GM18526 (cell line): ENCODE measurements around the gene KIRREL2.

ENCODE experiments used
- POLR2A ChIP-seq: IDR thresholded peaks from 3 replicates; pipeline ENCODE4 v1.6.1; 2011; ENCODE audit not compliant: insufficient read length; ENCODE audit errors: extremely low read depth

Gene KIRREL2

GRCh38 chr19:35879770-35880317 lies 23.1 kb downstream of the KIRREL2 start:
- no peak for TF ChIP-seq POLR2A

DNA sequence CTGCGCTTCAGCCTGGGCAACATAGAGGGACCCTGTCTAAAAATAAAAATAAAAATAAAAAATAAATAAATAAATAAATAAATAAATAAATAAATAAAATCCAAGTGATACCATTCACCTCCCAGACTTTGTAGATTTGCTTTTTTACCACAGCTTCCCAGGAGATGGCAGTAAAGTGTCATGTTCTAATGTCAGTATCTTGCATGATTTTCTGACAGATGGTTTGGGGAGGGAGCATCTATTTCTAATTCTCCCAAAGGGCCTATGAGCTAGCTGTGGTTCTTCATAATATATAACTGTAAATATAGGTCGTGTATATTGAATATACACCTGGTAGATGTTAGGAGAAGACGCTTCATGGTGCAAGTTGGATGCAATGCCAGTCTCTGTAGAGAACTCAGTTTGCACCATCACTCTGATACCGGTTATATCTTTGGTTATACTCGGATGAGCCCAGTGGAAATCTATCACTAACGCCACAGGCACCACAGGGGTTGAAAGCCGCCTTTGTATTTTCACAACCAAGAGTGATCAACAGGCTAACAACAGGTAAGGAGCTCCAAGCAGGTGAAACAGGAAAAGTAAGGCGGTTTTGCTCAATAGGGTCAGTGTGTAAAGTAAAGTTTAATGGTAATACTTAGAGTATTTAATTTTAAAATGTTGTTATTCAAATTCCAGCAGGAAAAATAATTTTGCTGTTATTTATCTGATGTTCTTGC lies 25.6 kb downstream of the KIRREL2 start:
- no peak for TF ChIP-seq POLR2A

DNA sequence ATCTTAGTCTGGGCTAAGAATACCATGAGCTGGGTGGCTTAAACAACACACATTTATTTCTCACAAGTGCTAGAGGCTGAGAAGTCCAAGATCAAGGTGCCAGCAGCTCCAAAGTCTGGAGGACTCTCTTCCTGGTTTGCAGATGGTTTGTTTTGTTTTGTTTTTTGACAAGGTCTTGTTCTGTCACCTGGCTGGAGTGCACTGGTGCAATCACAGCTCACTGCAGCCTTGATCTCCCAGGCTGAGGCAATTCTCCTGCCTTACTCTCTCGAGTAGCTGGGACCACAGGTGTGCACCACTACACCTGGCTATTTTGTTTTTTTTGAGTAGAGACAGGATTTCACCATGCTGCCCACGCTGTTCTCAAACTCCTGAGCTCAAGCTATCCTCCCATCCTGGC lies 27.2 kb downstream of the KIRREL2 start:
- TF ChIP-seq POLR2A, result no peak

- no peak for TF ChIP-seq POLR2A
These were observed 28.6 kb downstream of the KIRREL2 start for GRCh38 chr19:35885225-35885738.

GRCh38 chr19:35885904-35886303 lies 29.2 kb downstream of the KIRREL2 start:
- no peak for TF ChIP-seq POLR2A

DNA sequence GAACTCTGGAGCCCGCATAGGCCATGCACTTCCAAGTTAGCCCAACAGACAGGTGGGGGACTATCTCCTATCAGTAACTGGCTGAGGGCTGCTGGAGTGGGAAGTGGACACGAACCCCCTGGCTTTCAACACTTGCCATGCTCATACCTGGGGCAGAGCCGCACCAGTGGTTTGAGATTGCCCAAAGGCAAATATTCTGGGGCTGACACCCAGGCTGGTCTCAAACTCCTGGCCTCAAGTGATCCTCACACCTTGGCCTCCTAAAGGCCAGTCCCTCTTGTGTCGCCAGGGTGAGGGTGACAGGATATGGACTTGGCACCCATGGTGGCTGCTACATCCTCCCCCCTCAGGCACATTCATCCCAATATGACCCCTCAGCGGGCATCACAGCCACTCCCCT lies 30.5 kb downstream of the KIRREL2 start:
- no peak for TF ChIP-seq POLR2A

GRCh38 chr19:35888398-35888797 lies 31.7 kb downstream of the KIRREL2 start:
- TF ChIP-seq POLR2A, result no peak

- no peak for TF ChIP-seq POLR2A
These were observed 32.8 kb downstream of the KIRREL2 start for GRCh38 chr19:35889370-35890112.

DNA sequence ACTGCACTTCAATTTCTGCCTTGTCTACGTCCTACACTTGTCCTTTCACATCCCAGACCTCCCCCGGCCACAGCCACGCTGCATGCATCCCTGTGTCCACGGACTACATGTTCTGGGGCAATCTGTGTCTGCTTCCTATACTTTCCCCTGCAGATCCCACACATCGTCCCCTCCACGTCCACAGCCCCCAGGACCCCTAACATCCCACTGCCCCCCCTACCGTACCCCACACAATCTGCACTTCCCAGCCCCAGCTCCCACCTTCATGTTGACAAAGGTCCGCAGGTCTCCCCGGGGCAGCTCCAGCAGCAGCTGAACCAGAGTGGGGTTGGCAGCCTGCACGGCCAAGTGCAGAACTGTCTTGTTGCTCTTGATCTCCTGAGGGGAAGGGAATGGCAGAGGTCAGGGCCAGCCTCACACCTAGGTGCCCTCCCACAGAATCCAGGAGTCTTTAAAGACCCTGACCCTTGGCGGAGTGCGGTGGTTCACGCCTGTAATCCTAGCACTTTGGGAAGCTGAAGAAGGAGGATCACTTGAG lies 33.5 kb downstream of the KIRREL2 start:
- no peak for TF ChIP-seq POLR2A

GRCh38 chr19:35894342-35894741 lies 37.6 kb downstream of the KIRREL2 start:
- no peak for TF ChIP-seq POLR2A

DNA sequence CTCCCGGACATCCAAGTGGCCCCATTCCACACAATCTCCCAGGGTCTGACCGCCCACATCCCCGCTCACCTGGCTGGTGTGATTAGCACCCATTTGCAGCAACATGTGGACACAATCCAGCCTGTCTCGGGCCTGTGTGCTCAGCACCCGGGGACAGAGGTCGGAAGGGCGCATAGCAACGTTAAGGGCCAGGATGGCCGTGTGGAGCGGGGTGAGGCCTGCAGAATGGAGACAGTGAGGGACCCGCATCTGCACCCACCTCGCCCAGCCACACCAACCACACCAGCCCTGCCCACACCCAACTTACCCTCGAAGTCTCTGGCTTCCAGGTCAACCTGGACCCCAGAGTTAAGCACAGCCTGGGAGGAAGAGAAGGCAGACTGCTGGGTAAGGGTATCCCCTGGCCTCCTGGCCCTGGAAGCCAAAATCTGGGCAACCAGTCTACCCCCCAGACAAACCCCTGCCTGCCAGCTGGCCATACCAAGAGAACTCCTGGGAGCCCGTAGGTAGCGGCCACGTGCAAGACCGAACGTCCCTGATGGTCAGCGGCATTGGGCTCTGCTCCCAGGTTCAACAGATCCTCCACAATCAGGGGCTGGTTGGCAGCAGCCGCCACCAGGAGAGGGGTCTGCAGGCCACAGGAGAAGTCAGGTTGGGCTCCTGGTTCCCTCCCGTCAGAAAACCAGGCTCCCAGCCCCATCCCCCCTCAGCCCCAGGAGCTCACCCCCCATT lies 39.4 kb downstream of the KIRREL2 start:
- TF ChIP-seq POLR2A, result no peak

GRCh38 chr19:35896643-35897040 lies 39.9 kb downstream of the KIRREL2 start:
- no peak for TF ChIP-seq POLR2A

DNA sequence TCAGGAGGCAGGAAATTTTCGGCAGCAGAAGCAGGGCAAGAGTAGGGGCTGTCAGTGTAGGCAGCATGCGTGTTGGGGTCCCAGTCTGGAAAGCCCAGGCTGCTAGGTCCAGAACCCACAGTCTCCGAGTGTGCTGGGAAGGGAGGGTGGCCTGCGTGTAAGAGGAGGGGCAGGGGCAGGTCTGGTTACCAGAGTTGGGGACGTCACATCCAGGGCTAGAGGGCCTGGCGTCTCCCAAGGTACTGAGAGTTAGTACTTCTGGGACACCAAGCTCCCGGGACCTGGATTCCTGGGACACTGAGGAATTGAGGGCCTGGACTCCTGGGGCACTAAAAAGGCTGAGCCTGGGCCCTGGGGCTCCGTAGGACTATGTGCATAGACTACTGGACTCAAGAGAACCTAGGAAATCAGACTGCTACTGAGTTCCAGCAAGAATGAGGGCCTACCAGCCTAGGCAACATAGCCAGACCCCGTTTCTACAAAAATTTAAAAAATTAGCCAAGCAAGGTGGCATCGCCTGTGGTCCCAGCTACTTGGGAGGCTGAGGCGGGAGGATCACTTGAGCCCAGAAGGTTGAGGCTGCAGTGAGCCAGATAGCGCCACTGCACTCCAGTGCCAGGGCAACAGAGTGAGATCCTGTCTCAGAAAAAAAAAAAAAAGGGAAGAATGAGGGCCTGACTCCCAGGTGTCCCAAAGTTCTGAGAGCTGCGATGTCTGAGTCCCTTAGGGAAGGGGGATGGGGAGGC lies 41.2 kb downstream of the KIRREL2 start:
- no peak for TF ChIP-seq POLR2A

DNA sequence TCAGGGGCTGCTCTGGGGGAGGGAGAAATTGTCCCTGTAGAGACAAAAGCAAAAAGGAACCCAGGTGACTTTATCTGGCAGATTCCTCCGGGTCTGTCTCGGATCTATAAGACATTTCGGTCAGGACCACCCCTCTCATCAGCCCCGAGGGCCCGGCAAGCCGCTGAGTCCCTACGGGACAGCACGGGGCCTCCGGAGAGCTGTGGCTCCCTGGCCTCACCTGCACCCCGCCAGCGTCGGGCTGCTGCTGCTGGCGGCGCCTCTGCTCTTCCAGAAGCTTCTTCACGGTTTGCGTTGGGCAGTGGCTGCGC lies 41.7 kb downstream of the KIRREL2 start:
- TF ChIP-seq POLR2A, result no peak
